WTC11 (cell line): Measurements from ENCODE around the gene MAZ.

Source experiments
- JUN ChIP-seq: sonication (generic); formaldehyde crosslinking; IDR thresholded peaks from 2 replicates; pipeline ENCODE4 v1.8.0; 2023; ENCODE audit warnings: mild to moderate bottlenecking, missing genetic modification reagents
- MAX ChIP-seq: sonication (generic); formaldehyde crosslinking; IDR thresholded peaks from 2 replicates; pipeline ENCODE4 v1.8.0; 2022; ENCODE audit warnings: mild to moderate bottlenecking, missing genetic modification reagents
- NR3C1 ChIP-seq: sonication (generic); formaldehyde crosslinking; conservative IDR thresholded peaks from 2 replicates; pipeline ENCODE4 v1.8.1; 2023; ENCODE audit warnings: low read depth, mild to moderate bottlenecking, missing genetic modification reagents
- SMAD4 ChIP-seq: sonication (generic); formaldehyde crosslinking; IDR thresholded peaks from 2 replicates; pipeline ENCODE4 v1.8.0; 2022; ENCODE audit warnings: mild to moderate bottlenecking, missing genetic modification reagents
- ZNF232 ChIP-seq: sonication (generic); formaldehyde crosslinking; IDR thresholded peaks from 2 replicates; pipeline ENCODE4 v1.8.0; 2022; ENCODE audit warnings: mild to moderate bottlenecking, missing genetic modification reagents
- TF ChIP-seq, protein P1 (sequence below): fragments of 200-600 bp; IDR thresholded peaks from 2 replicates; pipeline ENCODE4 v1.8.0; 2022; ENCODE audit warnings: antibody characterized with exemption
- TF ChIP-seq, protein P2 (sequence below): sonication (generic); formaldehyde crosslinking; IDR thresholded peaks from 2 replicates; pipeline ENCODE4 v1.8.0; 2022; ENCODE audit warnings: mild to moderate bottlenecking, missing genetic modification reagents

DNA sequence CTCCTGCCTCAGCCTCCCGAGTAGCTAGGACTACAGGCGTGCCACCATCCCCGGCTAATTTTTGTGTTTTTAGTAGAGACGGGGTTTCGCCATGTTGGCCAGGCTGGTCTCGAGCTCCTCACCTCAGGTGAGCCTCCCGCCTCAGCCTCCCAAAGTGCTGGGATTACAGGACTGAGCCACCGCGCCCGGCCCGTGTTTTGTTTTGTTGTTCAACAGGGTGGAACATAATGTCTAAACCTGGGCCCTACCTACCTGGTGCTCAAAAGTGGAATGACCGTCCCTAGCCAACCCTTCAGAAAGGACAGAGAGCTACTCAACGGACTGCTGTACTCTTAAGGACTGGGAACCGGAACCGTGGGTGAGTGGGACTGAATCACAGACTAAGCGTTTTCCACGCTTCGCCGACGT lies 16.6 kb upstream of the MAZ start:
- TF ChIP-seq ZNF232: no peak
- TF ChIP-seq SMAD4 (CRISPR knock-in tag): no peak
- TF ChIP-seq MAX (CRISPR knock-in tag): no peak
- TF ChIP-seq, protein P1, sequence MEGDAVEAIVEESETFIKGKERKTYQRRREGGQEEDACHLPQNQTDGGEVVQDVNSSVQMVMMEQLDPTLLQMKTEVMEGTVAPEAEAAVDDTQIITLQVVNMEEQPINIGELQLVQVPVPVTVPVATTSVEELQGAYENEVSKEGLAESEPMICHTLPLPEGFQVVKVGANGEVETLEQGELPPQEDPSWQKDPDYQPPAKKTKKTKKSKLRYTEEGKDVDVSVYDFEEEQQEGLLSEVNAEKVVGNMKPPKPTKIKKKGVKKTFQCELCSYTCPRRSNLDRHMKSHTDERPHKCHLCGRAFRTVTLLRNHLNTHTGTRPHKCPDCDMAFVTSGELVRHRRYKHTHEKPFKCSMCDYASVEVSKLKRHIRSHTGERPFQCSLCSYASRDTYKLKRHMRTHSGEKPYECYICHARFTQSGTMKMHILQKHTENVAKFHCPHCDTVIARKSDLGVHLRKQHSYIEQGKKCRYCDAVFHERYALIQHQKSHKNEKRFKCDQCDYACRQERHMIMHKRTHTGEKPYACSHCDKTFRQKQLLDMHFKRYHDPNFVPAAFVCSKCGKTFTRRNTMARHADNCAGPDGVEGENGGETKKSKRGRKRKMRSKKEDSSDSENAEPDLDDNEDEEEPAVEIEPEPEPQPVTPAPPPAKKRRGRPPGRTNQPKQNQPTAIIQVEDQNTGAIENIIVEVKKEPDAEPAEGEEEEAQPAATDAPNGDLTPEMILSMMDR: no peak
- TF ChIP-seq NR3C1 (CRISPR knock-in tag): no peak
- TF ChIP-seq, protein P2, sequence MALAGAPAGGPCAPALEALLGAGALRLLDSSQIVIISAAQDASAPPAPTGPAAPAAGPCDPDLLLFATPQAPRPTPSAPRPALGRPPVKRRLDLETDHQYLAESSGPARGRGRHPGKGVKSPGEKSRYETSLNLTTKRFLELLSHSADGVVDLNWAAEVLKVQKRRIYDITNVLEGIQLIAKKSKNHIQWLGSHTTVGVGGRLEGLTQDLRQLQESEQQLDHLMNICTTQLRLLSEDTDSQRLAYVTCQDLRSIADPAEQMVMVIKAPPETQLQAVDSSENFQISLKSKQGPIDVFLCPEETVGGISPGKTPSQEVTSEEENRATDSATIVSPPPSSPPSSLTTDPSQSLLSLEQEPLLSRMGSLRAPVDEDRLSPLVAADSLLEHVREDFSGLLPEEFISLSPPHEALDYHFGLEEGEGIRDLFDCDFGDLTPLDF (CRISPR knock-in tag): no peak
- TF ChIP-seq JUN (CRISPR knock-in tag): no peak
